Measurements from ENCODE around the gene TTC3.

GRCh38 chr21:37249112-37249904, 176.3 kb downstream of the TTC3 start:
- no peak for TF ChIP-seq GATA3 (IDR thresholded peaks at IDR 0.05; ENCODE audit: low read depth, low read length)
- no peak for TF ChIP-seq GATA2 (IDR thresholded peaks at IDR 0.05; ENCODE audit: low read depth, low read length)
